Activated CD8-positive, alpha-beta memory T cell treated with anti-CD3 and anti-CD28 coated beads for 24 hours (primary cell): ENCODE data around the gene CENPP.
"Not testable (repeated sequence)": the region's sequence is repeated elsewhere in the genome, so short reads cannot be mapped to it uniquely, and the experiment has no call there.

Experiments used
- DNase-seq: peaks from one replicate; pipeline ENCODE4 v3.0.0-alpha.2; 2020

The CENPP gene

DNA sequence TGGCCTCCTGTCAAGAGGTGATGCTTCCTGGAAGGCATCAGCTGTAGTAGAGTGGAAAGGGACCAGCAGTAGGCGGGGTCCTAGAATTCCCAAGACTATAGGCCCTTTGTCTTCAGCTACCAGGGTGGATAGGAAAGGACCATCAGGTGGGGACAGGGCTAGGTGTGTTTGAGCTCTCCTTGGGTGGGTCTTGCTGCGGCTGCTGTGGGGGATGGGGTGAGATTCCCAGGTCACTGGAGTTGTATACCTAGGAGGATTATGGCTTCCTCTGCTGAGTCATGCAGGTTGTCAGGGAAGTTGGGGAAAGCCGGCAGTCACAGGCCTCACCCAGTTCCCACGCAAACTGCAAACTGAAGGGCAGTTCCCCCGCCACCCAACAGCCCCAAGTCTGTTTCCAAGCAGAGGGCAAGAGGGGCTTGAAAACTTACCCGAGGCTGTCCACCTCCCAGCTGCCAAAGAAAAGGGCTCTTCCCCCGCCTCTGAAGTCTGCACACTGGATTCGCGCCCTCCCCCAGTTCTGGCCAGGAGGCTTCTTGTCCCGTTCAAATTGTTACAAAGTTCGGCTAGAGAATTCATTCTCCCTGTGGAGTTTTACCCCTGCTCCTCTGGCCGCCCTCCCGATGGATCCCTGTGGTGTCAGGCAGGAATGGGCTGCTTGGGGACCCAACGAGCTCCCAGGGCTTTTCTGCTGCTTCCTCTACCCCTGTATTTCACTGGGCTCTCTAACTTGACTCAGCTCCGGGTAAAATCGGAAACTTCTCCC, 233.0 kb downstream of the CENPP start:
- no peak for DNase-seq

DNA sequence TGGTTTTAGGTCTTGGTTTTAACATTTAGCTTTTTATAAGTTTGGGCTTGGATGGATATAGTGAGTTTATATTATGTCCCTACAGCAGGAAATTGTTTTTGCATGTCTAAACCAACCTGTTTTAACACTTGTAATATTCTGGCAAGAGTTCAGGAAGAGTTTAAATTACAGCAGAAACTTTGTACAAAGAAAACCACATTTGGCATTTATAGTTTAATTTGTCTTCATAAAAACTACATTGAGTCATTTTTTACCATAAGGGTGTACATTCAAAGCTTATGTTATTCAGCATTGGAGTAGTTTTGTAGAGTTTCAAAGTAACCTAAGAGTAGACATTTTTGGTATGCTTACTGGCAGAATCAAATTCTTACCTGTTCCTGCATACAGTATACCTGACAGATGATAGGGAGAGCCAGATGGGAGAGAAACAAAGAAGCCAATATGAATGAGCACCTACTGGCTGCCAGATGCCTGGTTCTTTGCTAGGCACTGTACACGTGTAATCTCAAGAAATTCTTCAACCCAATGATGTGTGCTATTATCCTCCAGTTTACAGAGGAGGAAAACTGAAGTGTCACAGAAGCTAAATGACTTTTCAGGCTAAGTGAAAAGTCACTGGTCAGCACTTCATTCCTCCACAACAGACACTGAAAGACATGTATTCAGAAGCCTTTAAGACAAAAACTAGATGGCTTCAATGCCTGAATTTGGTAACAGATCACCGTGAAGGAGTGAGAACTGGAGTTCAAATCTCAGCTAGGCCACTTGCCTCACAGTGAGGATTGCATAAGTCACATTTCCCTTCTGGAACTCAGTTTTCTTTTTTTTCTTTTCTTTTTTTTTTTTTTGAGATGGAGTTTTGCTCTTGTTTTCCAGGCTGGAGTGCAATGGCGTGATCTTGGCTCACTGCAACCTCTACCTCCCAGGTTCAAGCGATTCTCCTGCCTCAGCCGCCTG, 235.9 kb downstream of the CENPP start:
- DNase-seq: no peak

DNA sequence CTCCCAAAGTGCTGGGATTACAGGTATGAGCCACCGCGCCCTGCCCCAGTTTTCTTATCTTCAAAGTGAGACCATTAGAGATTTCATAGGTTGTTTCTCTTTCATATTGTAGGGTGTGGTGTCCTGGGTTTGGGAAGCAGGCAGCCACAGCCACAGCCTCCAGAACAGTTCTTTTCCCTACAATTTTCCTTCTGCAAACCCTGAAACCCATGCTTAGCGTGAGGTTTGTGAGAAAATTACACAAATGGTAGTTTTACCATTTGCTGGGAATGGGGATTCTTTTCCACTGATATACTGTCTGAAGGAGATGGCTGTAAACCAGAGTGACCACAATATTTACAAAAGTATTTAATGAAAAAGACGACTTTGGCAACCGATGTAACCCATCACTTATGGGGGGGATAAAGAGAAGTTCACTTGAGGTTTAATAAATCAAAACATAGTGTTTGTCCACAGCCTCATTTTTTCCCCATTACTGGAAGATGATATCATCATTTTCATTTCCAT, 236.8 kb downstream of the CENPP start:
- no peak for DNase-seq

DNA sequence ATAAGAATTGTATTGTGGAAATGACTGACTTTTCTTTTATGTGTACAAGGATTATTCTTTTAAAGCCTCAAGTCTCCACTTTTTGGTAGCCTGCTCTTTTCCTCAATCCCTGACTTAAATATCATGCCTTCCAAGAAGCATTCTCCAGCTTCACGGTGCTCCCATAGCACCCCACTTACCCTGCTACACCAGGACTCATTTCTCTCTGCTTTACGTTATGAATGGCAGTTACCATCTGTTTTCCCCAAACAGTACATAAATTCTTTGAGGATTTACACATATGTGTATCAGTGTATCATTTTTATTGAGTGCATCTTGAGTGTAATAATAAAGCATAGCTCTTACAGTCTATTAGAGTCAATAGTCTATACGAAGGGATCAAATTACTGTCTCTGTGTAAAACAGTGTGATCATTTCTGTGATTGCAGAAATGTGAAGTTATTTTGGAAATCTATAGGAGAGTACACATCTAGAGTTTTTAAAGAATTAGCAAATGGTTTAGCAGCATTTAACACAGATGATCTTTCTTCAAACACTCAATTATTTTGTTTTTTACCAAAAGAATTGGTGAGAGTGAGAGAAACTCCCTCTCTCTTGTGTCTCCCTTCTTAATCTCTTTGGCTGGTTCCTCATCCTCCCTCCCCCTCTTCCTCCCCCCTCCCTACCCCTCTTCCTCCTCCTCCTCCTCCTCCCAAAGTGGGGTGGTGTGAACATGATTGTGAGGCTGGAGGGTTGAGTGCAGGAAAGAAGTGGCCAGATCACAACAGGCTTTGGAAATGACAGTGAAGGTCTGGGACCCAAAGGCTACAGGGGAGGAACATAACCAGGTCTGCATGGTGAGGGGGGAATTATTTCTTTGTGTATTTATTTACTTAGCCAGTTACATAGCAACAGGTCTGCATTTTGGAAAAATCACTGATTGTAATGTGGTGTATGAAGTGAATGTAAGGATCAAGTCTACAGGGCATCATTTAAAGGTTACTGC, 237.7 kb downstream of the CENPP start:
- DNase-seq: no peak

DNA sequence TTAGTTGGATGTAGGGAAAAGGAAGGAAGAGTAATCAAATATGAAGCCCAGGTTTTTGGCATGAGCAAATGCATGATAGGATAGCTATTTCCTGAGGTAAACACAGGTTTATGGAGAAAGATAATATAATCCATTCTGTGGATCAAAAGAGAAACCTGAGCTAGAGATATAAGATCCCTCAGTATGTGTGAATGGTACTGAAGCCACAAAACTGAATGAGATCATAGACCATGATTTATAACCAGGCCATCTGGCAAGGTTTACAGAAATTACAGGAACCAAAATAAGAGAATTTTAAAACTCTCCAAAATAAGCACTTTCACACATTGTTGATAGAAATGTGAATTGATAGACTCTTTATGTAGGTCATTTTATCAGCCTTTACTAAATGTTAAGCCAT, 238.8 kb downstream of the CENPP start:
- DNase-seq: no peak

DNA sequence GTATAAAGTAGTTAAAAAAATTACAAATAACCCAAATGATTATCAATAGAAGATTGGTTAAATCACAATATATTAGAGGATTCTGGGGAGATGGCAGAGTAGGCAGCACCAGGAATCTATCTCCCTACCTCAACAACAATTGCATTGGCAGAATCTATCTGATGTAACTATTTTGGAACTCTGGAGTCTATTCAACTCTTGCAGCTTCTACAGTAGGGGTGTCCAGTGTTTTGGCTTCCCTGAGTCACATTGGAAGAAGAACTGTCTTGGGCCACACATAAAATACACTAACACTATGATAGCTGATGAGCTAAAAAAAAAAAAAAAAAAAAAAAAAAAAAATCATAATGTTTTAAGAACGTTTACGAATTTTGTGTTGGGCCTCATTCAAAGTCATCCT, 239.2 kb downstream of the CENPP start:
- DNase-seq: no peak

DNA sequence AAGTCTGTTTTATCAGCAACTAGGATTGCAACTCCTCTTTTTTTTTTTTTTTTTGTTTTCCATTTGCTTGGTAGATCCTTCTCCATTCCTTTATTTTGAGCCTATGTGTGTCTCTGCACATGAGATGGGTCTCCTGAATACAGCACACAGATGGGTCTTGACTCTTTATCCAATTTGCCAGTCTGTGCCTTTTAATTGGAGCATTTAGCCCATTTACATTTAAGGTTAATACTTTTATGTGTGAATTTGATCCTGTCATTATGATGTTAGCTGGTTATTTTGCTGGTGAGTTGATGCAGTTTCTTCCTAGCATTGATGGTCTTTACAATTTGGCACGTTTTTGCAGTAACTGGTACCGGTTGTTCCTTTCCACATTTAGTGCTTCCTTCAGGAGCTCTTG, 246.1 kb downstream of the CENPP start:
- not testable (repeated sequence) for DNase-seq

DNA sequence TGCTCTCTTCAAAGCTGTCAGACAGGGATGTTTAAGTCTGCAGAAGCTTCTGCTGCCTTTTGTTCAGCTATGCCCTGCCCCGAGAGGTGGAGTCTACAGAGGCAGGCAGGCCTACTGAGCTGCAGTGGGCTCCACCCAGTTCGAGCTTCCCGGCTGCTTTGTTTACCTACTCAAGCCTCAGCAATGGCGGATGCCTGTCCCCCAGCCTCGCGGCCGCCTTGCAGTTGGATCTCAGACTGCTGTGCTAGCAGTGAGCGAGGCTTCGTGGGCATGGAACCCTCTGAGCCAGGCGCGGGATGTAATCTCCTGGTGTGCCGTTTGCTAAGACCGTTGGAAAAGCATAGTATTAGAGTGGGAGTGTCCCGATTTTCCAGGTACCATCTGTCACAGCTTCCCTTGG, 247.9 kb downstream of the CENPP start:
- not testable (repeated sequence) for DNase-seq

DNA sequence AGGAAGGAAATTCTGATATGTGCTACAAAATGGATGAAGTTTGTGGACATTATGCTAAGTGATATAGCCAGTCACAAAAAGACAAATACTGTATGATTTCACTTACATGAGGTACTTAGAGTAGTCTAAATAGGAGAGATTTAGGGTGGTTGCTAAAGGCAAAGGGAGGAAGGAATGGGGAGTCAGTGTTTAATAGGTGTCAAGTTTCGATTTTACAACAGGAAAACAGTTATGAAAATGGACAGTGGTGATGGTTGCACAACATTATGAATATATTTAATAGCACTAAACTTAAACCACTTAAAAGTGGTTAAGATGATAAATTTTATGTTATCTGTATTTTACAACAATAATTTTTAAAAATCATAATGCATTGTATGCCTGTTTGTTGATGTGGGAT, 250.4 kb downstream of the CENPP start:
- no peak for DNase-seq

DNA sequence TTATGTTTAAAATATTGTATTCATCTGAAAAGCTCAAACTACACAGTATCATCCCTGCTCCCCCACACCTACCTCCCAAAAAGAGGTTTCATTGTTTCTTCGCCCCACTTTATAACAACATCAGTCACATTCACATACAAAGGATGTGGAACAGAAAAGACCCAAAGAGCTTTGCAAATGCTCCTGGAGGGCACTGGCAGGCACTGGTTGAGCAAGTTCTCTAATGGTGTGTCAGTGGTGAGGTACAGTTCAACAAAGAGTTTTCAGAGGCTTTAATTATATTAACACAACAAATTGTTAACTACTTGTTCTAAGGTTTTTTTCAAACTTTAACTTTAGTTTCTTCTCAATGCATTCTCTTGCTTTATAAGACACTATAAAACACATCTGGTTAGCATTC, 264.2 kb downstream of the CENPP start:
- no peak for DNase-seq

DNA sequence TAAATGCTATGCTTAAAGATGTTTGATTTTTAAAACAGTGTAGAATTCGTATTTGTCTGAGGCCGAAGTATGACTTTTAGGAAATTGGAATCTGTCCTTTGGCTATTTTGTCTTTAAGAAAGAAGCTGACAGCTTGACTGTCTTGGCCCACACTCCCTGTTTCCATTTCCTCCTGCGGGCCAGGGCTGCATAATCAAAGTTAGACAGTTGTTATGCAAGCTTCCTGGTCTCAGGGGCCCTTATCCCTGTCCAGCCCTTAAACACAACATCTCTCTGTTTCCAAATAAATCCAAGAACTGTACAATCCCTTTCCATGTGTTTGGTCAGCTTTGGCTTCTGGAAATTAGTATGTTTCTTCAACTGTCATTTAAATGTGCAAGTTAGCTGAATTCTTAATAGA, 264.6 kb downstream of the CENPP start:
- DNase-seq: no peak

DNA sequence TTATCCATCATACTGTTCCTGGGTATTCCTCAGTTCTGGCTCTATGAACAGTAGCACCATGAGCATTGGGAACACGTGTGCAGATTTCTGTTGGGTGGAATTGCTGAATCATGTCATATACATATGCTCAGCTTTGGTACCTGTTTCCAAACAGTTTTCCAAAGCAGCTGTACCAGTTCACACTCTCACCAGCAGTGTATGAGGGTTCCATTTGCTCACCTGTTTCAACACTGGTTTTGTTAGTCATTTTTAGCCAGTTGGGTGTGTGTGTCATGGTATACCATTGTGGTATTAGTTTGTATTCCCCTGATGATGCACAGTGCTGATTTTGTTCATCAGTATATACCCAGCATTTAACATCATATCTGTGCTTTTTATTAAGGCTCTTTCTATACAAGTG, 266.8 kb downstream of the CENPP start:
- DNase-seq: no peak

DNA sequence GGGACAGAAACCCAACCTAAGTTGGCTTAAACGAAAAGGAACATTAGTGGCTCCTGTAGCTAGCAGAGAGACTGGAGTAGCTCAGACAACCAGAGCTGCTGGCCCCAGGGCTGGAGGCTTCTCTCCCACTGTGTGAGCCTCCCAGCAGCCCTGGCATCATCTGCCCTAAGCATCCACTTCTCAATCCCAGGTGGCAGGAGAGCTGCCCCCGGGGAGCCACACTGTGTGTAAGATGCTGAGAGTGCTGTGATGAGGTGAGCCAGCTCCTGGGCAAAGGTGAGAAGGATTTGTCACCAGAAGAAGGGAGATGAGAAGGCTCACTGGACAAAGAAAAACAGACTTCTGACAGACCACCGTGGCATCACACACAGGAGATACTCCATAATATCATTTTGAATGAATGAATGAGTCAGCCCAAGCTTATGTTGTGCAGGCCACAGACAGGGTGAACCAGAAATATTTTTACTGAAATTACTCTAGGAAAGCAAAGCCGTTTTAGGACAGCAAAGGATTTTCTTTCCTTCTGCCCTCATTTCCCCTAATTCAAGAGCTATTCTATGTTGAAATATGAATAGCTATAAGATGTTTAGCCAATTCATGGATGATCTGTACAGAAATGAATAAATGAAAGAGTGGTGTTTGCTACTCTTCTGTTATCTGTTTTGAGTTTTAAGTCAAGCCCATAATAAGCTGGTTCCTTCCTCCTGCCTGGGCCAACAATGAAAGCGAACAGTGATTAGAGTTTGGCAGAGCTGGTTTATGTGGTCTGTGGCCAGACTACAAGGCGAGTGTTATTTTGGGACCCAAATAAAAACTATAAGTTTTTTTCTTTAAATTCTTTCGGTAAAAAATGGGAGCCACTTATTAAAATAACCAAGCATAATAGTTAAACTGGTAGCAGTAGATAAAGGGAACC, 267.5 kb downstream of the CENPP start:
- DNase-seq: no peak

DNA sequence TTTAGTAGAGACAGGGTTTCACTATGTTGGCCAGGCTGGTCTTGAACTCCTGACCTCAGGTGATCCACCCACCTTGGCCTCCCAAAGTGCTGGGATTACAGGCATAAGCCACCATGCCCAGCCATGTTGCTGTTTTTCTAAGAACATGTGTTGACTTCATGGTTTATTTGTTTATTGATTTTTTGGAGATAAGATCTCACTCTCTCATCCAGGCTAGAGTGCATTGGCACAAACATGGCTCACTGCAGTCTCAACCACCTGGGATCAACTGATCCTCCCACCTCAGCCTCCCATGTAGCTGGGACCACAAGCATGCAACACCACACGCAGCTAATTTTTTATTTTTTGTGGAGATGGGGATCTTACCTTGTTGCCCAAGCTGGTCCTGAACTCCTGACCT, 269.3 kb downstream of the CENPP start:
- not testable (repeated sequence) for DNase-seq

DNA sequence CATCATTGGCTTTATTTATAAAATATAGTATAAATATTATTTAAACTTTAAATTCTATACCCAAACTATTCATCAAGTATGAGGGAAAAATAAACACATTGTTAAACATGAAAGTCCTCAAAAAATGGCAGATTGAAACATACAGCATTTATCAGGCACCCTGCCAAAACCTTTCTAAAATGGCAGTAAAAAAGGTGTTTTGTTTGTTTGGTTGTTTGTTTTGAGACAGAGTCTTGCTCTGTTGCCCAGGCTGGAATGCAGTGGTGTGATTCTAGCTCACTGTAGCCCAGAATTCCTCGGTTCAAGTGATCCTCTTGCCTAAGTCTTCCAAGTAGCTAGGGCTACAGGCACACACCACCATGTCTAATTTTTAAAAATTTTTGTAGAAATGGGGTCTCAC, 270.2 kb downstream of the CENPP start:
- DNase-seq: no peak

DNA sequence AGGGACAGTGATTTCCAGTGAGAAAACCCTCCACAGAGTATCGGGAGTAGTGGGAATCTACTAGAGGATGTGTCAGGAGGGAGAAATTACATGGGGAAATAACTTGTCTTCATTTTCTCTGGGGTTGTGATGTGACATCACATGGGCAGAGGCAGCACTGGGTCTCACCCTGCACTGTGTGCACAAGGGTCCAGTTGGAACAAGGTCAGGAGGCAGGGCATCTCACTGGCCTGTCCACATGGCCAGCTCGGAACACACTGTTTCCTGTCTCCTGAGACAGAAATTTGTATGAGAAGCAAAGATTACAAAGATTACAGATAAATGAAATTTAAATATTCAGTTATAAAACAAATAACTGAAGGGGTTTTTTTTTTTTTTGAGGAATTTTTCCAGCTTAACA, 272.6 kb downstream of the CENPP start:
- no peak for DNase-seq

DNA sequence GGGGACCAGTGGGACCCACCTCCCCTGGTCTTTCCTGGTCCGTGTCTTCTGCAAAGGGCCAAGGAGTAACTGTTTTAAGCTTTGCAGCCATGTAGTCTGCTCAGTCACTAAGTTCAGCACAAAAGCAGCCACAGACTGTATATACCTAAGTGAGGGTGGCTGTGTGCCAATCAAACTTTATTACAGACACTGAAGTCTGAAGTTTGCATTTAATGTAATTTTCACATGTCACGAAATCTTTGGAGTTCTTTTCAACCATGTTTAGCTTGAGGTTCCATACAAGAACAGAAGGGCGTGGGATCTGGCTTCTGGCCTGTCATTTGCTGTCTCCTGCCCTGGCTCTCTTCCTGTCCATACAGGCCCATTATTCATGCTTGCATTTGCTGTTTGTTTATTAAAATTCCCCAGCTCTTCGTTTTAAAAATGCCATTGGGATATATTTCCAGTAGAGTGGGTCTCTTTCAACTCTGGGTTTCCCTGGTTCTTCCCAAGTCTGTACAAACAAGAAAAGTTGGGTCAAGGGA, 274.2 kb downstream of the CENPP start:
- no peak for DNase-seq

DNA sequence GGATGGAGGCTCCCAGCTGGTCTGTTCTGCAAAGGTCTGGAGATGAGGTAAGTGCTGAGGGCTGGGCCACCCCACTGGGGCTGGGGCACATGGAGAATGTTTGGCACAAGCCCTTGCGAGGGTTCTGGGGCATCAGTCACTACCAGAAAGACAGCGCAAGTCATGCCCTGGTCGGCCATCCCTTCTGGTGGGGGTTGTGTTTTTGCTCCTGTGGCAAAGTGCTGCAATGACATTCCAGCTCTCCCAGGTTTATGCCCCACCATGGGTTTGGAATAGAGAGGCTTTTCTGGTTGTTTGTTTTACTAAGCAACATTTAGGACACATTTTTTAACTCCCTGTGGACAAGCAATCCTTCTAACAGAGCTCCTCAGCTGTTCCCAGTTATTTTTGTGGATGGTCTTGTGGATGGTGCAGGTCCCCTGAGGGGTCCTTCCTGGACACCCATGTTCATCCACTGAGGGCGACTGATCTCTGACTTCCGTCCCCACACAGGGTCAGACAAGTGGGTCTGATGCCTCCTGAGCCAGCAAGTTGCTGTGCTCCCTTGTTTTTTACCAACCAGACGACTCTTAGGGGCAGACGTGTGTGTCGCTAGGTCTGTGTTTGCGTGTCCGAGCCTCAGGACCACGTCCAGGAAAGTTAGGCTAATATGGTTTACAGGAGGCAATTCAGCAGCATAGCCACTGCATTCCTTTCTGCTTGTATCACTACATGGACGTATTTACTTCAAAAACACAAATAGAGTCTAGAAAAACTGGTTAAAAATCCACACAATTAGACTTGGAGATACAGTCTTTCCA, 274.9 kb downstream of the CENPP start:
- DNase-seq: no peak

DNA sequence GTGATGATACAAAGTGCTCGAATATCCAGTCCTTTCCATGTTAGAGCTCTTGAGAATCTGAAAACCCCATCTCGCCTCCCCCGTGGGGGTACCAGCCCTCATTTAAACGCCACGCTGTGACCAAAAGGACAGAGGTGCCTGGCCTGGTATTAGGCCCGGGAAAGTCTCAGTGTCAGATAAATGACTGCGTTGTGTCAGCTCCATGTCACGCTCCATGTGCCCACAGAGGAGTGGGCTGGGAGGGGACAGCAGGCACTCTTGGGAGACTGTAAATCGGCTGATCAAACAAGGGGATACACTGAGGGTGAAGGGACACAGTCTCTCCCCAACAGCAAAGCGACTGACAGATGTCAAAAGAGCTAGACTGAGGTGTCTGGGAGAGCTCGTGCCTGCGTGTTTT, 275.7 kb downstream of the CENPP start:
- DNase-seq: no peak

DNA sequence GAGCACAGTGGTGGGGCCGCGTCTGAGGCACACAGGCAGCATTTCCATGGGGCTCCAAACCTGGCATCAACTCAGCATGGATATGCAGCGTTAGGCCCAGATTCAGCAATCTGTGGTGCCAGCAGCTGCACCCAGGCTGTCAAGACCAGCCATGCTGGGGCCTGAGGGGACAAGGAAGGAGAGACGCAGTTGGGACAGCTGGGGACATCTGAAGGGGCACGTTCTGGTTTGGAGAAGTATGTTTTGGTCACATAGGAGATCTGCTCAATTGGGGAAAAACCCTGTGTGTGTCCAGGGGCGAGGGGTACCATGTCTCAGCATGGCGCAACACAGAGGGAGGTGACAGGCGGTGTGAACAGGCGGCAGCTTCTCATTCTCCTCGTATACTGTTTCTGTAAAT, 276.7 kb downstream of the CENPP start:
- no peak for DNase-seq
